HL-60 (cell line): ENCODE measurements around the gene CBLN1.

Experiments
- POLR2AphosphoS5 ChIP-seq: IDR thresholded peaks from 2 replicates; pipeline ENCODE4 v1.6.1; 2012; ENCODE audit warnings: low read depth
- SPI1 ChIP-seq: IDR thresholded peaks from 2 replicates; pipeline ENCODE4 v1.6.1; 2012; ENCODE audit warnings: low read depth, mild to moderate bottlenecking, borderline replicate concordance
- TF ChIP-seq, protein P1 (sequence below): IDR thresholded peaks from one replicate; pipeline ENCODE4 v1.5.1; 2011; ENCODE audit warnings: low read length, control low read depth, inconsistent platforms; ENCODE audit not compliant: insufficient read depth
- TF ChIP-seq, protein P2 (sequence below): IDR thresholded peaks from 2 replicates; pipeline ENCODE4 v1.6.1; 2012; ENCODE audit warnings: low read depth; ENCODE audit not compliant: insufficient replicate concordance

DNA sequence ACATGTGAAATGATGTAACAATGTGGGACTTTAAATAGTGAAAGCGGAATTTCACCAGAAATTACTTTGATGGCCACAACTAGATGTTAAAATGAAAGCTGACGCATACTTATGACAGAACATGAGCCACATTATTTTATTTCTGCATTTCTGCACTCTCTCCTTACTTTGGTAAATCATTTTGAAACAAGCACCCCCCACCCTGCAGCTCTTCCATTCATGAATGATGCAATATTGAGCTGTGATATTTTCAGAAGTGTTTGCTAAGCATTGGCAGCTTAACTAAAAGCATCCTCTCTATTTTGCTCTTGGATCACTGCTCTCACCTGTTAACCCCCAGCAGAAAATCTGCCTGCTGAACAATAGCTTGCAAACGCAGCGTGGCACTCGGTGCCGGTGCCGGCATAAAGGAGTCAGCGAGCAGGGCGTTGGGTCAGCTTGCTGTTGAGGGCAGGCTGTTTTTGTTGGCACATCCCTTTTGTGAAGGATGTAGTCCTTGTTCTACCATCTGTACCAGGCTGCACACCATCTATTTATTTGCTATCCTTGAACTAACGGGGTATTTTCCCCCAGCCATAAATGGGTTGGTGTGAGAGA lies 30.8 kb upstream of the CBLN1 start:
- TF ChIP-seq, protein P1, sequence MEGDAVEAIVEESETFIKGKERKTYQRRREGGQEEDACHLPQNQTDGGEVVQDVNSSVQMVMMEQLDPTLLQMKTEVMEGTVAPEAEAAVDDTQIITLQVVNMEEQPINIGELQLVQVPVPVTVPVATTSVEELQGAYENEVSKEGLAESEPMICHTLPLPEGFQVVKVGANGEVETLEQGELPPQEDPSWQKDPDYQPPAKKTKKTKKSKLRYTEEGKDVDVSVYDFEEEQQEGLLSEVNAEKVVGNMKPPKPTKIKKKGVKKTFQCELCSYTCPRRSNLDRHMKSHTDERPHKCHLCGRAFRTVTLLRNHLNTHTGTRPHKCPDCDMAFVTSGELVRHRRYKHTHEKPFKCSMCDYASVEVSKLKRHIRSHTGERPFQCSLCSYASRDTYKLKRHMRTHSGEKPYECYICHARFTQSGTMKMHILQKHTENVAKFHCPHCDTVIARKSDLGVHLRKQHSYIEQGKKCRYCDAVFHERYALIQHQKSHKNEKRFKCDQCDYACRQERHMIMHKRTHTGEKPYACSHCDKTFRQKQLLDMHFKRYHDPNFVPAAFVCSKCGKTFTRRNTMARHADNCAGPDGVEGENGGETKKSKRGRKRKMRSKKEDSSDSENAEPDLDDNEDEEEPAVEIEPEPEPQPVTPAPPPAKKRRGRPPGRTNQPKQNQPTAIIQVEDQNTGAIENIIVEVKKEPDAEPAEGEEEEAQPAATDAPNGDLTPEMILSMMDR = no peak
- TF ChIP-seq POLR2AphosphoS5 = no peak
- TF ChIP-seq SPI1 = no peak
- TF ChIP-seq, protein P2, sequence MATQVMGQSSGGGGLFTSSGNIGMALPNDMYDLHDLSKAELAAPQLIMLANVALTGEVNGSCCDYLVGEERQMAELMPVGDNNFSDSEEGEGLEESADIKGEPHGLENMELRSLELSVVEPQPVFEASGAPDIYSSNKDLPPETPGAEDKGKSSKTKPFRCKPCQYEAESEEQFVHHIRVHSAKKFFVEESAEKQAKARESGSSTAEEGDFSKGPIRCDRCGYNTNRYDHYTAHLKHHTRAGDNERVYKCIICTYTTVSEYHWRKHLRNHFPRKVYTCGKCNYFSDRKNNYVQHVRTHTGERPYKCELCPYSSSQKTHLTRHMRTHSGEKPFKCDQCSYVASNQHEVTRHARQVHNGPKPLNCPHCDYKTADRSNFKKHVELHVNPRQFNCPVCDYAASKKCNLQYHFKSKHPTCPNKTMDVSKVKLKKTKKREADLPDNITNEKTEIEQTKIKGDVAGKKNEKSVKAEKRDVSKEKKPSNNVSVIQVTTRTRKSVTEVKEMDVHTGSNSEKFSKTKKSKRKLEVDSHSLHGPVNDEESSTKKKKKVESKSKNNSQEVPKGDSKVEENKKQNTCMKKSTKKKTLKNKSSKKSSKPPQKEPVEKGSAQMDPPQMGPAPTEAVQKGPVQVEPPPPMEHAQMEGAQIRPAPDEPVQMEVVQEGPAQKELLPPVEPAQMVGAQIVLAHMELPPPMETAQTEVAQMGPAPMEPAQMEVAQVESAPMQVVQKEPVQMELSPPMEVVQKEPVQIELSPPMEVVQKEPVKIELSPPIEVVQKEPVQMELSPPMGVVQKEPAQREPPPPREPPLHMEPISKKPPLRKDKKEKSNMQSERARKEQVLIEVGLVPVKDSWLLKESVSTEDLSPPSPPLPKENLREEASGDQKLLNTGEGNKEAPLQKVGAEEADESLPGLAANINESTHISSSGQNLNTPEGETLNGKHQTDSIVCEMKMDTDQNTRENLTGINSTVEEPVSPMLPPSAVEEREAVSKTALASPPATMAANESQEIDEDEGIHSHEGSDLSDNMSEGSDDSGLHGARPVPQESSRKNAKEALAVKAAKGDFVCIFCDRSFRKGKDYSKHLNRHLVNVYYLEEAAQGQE = no peak
